GM12878 (cell line): ENCODE results near the gene FGD3. TPM values are rescaled to one million over a fixed set of nuclear protein-coding genes. Genes with fewer than 3 reads are reported as not detected.

Experiments
- ATAC-seq: fragments of 200-7000 bp; cut with Tn5 transposase; 3 replicates; pipeline ENCODE4 v1.9.1; 2020; ENCODE audit warnings: mild to moderate bottlenecking, moderate library complexity
- BruUV-seq: library from RNA; stranded (reverse); fragments of 400-500 nt; replicated peaks from 2 replicates; lab custom pipeline; 2021; lab: Mats Ljungman, UMichigan
- CTCF ChIA-PET: fragments of 300-600 bp; sonication (Branson Sonifier 250); formaldehyde crosslinking; extraction: SDS; loops from one replicate; lab custom pipeline; 2021; ENCODE audit warnings: inconsistent platforms; lab: Yijun Ruan, JAX
- POLR2A ChIA-PET: fragments of 350-600 bp; formaldehyde crosslinking; extraction: SDS; loops from one replicate; lab custom pipeline; 2021; ENCODE audit warnings: inconsistent platforms; lab: Charles Lee
- RAD21 ChIA-PET: fragments of 300-600 bp; sonication (Branson Sonifier 250); formaldehyde crosslinking; loops from one replicate; lab custom pipeline; 2023; ENCODE audit warnings: antibody characterized with exemption; ENCODE audit not compliant: unreplicated experiment; lab: Charles Lee
- SMC1A ChIA-PET: fragments of 300-600 bp; sonication (Branson Sonifier 250); formaldehyde crosslinking; loops from one replicate; lab custom pipeline; 2023; ENCODE audit not compliant: unreplicated experiment, uncharacterized antibody; lab: Charles Lee
- DNase-seq: peaks from one replicate; pipeline ENCODE4 v3.0.0-alpha.2; 2011; ENCODE audit warnings: low read depth, low spot score
- FAIRE-seq: peaks from 3 replicates; lab custom pipeline; 2011; peaks lifted over from hg19 to GRCh38; lab: Jason Lieb, UNC
- H2AFZ ChIP-seq: 2 replicates; pipeline ENCODE4 v1.6.0; 2011; ENCODE audit warnings: low read depth, low read length, control low read depth; ENCODE audit not compliant: control insufficient read depth
- H3K27ac ChIP-seq: 2 replicates; pipeline ENCODE4 v1.5.1; 2011; ENCODE audit warnings: control low read depth; ENCODE audit not compliant: control insufficient read depth, insufficient read depth
- H3K27me3 ChIP-seq, 2 experiments: replicated peaks in 1 of 2; 2 replicates each; pipeline versions ENCODE4 v1.6.0 to v1.6.1; 2011; ENCODE audit warnings: low read length in 1 of 2; ENCODE audit not compliant: control insufficient read depth in 2 of 2, insufficient read depth in 2 of 2
- H3K36me3 ChIP-seq, 2 experiments: 2 replicates each; pipeline ENCODE4 v1.5.1; 2011; ENCODE audit warnings: low read length in 1 of 2; ENCODE audit not compliant: control insufficient read depth in 2 of 2, insufficient read depth in 2 of 2
- H3K4me1 ChIP-seq: 2 replicates; pipeline ENCODE4 v1.6.1; 2011; ENCODE audit warnings: mild to moderate bottlenecking, low read length, moderate library complexity, mixed read lengths; ENCODE audit not compliant: control insufficient read depth, insufficient read depth
- H3K4me2 ChIP-seq: 2 replicates; pipeline ENCODE4 v1.6.0; 2011; ENCODE audit warnings: control low read depth; ENCODE audit not compliant: control insufficient read depth, insufficient read depth
- H3K4me3 ChIP-seq: fragments of 200-600 bp; sonication (generic); 2 replicates; pipeline ENCODE4 v1.5.1; 2016
- H3K79me2 ChIP-seq: 2 replicates; pipeline ENCODE4 v1.6.0; 2011; ENCODE audit warnings: low read length; ENCODE audit not compliant: control insufficient read depth, insufficient read depth
- H3K9ac ChIP-seq: 2 replicates; pipeline ENCODE4 v1.8.0; 2011; ENCODE audit warnings: low read length, control low read depth, mixed read lengths; ENCODE audit not compliant: control insufficient read depth, insufficient read depth
- H3K9me3 ChIP-seq: replicated peaks from 3 replicates; pipeline ENCODE4 v1.5.1; 2011; ENCODE audit warnings: mild to moderate bottlenecking, low read length; ENCODE audit not compliant: control insufficient read depth, insufficient read depth
- H4K20me1 ChIP-seq: 2 replicates; pipeline ENCODE4 v1.6.0; 2011; ENCODE audit not compliant: control insufficient read depth, insufficient read depth
- BCL3 ChIP-seq: IDR thresholded peaks from 2 replicates; pipeline ENCODE4 v1.6.1; 2011; ENCODE audit warnings: borderline replicate concordance, low read depth, mild to moderate bottlenecking, moderate library complexity, low read length; ENCODE audit not compliant: insufficient read depth, poor library complexity, severe bottlenecking
- EGR1 ChIP-seq, 2 experiments: IDR thresholded peaks; 1 replicate in 1 of 2; 2 replicates in 1 of 2; pipeline ENCODE4 v1.6.1; 2011 to 2012; ENCODE audit warnings: low read depth in 2 of 2, low read length in 2 of 2, borderline replicate concordance in 1 of 2, mild to moderate bottlenecking in 1 of 2, moderate library complexity in 1 of 2
- EP300 ChIP-seq, 2 experiments: fragments of 150-350 bp in 1 of 2; IDR thresholded peaks; 2 replicates each; pipeline ENCODE4 v1.6.1; 2011 to 2012; ENCODE audit warnings: low read depth in 2 of 2, low read length in 2 of 2, borderline replicate concordance in 1 of 2, improper control_type of control experiment in 1 of 2, inconsistent platforms in 1 of 2; ENCODE audit not compliant: control insufficient read depth in 1 of 2
- NBN ChIP-seq: fragments of 450-650 bp; IDR thresholded peaks from 2 replicates; pipeline ENCODE4 v1.6.1; 2016
- PKNOX1 ChIP-seq: fragments of 450-650 bp; IDR thresholded peaks from 2 replicates; pipeline ENCODE4 v1.6.1; 2016; ENCODE audit warnings: mild to moderate bottlenecking
- POLR2AphosphoS2 ChIP-seq: IDR thresholded peaks from 2 replicates; pipeline ENCODE4 v1.6.1; 2011; ENCODE audit warnings: low read depth, mild to moderate bottlenecking, low read length, improper control_type of control experiment, moderate library complexity
- POU2F2 ChIP-seq: IDR thresholded peaks from 3 replicates; pipeline ENCODE4 v1.6.1; 2011; ENCODE audit warnings: low read depth, mild to moderate bottlenecking, low read length, borderline replicate concordance
- RAD21 ChIP-seq: IDR thresholded peaks from 2 replicates; pipeline ENCODE4 v1.6.1; 2011; ENCODE audit warnings: mild to moderate bottlenecking, low read depth, low read length, moderate library complexity; ENCODE audit not compliant: insufficient read depth
- STAT3 ChIP-seq: IDR thresholded peaks from 2 replicates; pipeline ENCODE4 v1.6.1; 2011; ENCODE audit warnings: low read depth, low read length, improper control_type of control experiment
- TCF12 ChIP-seq: IDR thresholded peaks from 2 replicates; pipeline ENCODE4 v1.6.1; 2011; ENCODE audit warnings: low read depth, mild to moderate bottlenecking, low read length
- YBX1 ChIP-seq: fragments of 450-650 bp; IDR thresholded peaks from 2 replicates; pipeline ENCODE4 v1.6.1; 2016; ENCODE audit warnings: antibody characterized with exemption
- ZBTB40 ChIP-seq: fragments of 450-650 bp; IDR thresholded peaks from 2 replicates; pipeline ENCODE4 v1.6.1; 2016; ENCODE audit warnings: mild to moderate bottlenecking, moderate library complexity, borderline replicate concordance
- ZNF217 ChIP-seq: fragments of 450-650 bp; IDR thresholded peaks from 2 replicates; pipeline ENCODE4 v1.6.1; 2017; ENCODE audit warnings: antibody characterized with exemption, mild to moderate bottlenecking
- ZNF384 ChIP-seq: IDR thresholded peaks from 2 replicates; pipeline ENCODE4 v1.6.1; 2012; ENCODE audit warnings: low read depth, mild to moderate bottlenecking, low read length, improper control_type of control experiment, borderline replicate concordance
- WGBS: methylation state at CpG from one replicate; pipeline ENCODE4 v1.1.6; 2016; ENCODE audit warnings: low lambda C conversion rate; ENCODE audit not compliant: insufficient replicate concordance, insufficient coverage; ENCODE audit errors: missing lambda C conversion rate; 5-methylcytosine and 5-hydroxymethylcytosine counted together
- in situ Hi-C: fragments of 300-500 bp; cut with MboI; formaldehyde crosslinking; loops from 9 replicates; pipeline ENCODE4 v1.14.3; 2018; ENCODE audit warnings: mixed read lengths
- intact Hi-C: fragments of 100-400 bp; cut with micrococcal nuclease; formaldehyde crosslinking; loops from one replicate; pipeline ENCODE4 v1.14.2; 2022; ENCODE audit not compliant: unreplicated experiment
- polyA plus RNA-seq, 11 experiments: library from polyadenylated mRNA; depleted of rRNA in 4 of 11; unstranded in 6 of 11; stranded (reverse) in 5 of 11; fragments of >200 nt; fragmentation: Nextera tagmentation in 4 of 11; fragmentation: Illumina TruSeq in 1 of 11; extraction: Ambion mirVana in 4 of 11; extraction: Trizol in 1 of 11; gene quantifications; 1 replicate in 1 of 11; 2 replicates in 10 of 11; pipeline versions ENCODE4 v1.2.1 to v1.2.3, GENCODE V29; 2011 to 2016; ENCODE audit warnings: inconsistent platforms in 2 of 11, missing spikeins in 2 of 11, low read depth in 1 of 11
- total RNA-seq, 4 experiments: library from RNA; depleted of rRNA in 3 of 4; stranded (reverse); fragments of >200 nt in 3 of 4; fragmentation: Illumina TruSeq in 1 of 4; extraction: Trizol in 1 of 4; gene quantifications; 2 replicates each; pipeline versions ENCODE4 v1.2.1 to v1.2.3, GENCODE V29; 2013 to 2021

FGD3 gene
- total and polyA plus RNA-seq, 10 of the 15 experiments (the other 5 are each of a cell fraction or from before 2014, with no cell fraction given), result 0.26 to 18.1 (median 12.4) TPM

- intact Hi-C loops (loop anchor here (2.0 kb wide), 1 partner anchor 33 kb away; no protein-coding TSS in a partner anchor), in situ Hi-C loops (no loop called here)
- H3K9ac ChIP-seq, result peak overlapping the region; percentile 93
- peak overlapping the region; percentile 81 for H3K4me3 ChIP-seq
- RAD21 ChIA-PET, result interaction anchor here (0.6 to 4.6 kb wide), 8 partner anchors 31 to 112 kb away, joined by 3 to 22 read pairs (median 6); no protein-coding TSS in a partner anchor
- WGBS, result 4% methylated on average over 19 of the region's 19 CpGs
- DNase-seq (peak; percentile 45), FAIRE-seq (peak; percentile 57), ATAC-seq (peak; percentile 42)
- peak overlapping the region; percentile 88 for H3K27ac ChIP-seq
- peak overlapping the region; percentile 93 for H3K4me2 ChIP-seq
- H3K79me2 ChIP-seq, result peaks cover 55% of the 10 kb centered on the region
- H4K20me1 ChIP-seq, result no peaks in the 10 kb centered on the region
- H2AFZ ChIP-seq, result peak overlapping the region; percentile 37
- SMC1A ChIA-PET, result interaction anchor here (0.6 to 3.2 kb wide), 6 partner anchors 30 to 327 kb away, joined by 3 to 14 read pairs (median 5); no protein-coding TSS in a partner anchor
- peaks cover 0 to 4% of the 10 kb centered on the region in 2 experiments; a peak in 3 of 4 replicates for H3K36me3 ChIP-seq
- H3K4me1 ChIP-seq, result peaks cover 63% of the 10 kb centered on the region
- CTCF ChIA-PET, result interaction anchor here (0.6 to 4.3 kb wide), 8 partner anchors 31 to 105 kb away, joined by 3 to 31 read pairs (median 3); no protein-coding TSS in a partner anchor
- H3K27me3 ChIP-seq, result no peaks in the 10 kb centered on the region
- H3K9me3 ChIP-seq, result no peaks in the 10 kb centered on the region
- POLR2A ChIA-PET, result interaction anchor here (0.6 to 4.2 kb wide), 5 partner anchors 33 to 389 kb away, joined by 3 to 36 read pairs (median 4); partner anchors contain the start of genes CARD19 and NINJ1
- TSS peak; percentile 15 for BruUV-seq
- TF ChIP-seq TCF12 (peak; percentile 99), EGR1 (IDR thresholded peaks at IDR 0.05; ENCODE audit: borderline replicate concordance in 1 of 2, low read depth in 2 of 2, low read length in 2 of 2) (no peak), NBN (0 out of 2 replicates have a peak, but pooled peaks have one; percentile 23), ZNF217 (no peak), POU2F2 (no peak), ZNF384 (no peak), STAT3 (no peak), PKNOX1 (peak; percentile 40; the same call in 1 of the 2 replicates), BCL3 (no peak), YBX1 (no peak), EP300 (IDR thresholded peaks at IDR 0.05; ENCODE audit: borderline replicate concordance in 1 of 2, control insufficient read depth in 1 of 2, low read depth in 2 of 2, low read length in 2 of 2) (peak in 1 of 2 experiments; percentile 7; a peak in 2 of 4 replicates), ZBTB40 (peak; percentile 9; the same call in 1 of the 2 replicates), RAD21 (peak; percentile 25; the same call in 1 of the 2 replicates), POLR2AphosphoS2 (0 out of 2 replicates have a peak, but pooled peaks have one; percentile 27)
These were observed 114.8 kb downstream of the FGD3 start for GRCh38 chr9:93061791-93062763.
